Body of pancreas (tissue), 4 donors: ENCODE results near the gene HSF4.

ENCODE experiments used
- CTCF ChIP-seq, 7 experiments: fragments of 450-650 bp in 4 of 7; fragments of 200-600 bp in 3 of 7; sonication (generic) in 3 of 7; IDR thresholded peaks; one replicate each; pipeline ENCODE4 v1.5.1; 2016 to 2019; ENCODE audit warnings: antibody characterized with exemption in 7 of 7
- POLR2A ChIP-seq, 3 donors: fragments of 450-650 bp; IDR thresholded peaks; one replicate each; pipeline ENCODE4 v1.6.1; 2016; ENCODE audit warnings: antibody characterized with exemption in 3 of 3, mild to moderate bottlenecking in 2 of 3

GRCh38 chr16:67148221-67148620 is 16.3 kb upstream of the HSF4 start:
- no peak for TF ChIP-seq CTCF (IDR thresholded peaks at IDR 0.05)
- TF ChIP-seq POLR2A (IDR thresholded peaks at IDR 0.05): no peak
